GM19043 (cell line): ENCODE measurements around the gene CHERP.
"Not testable (repeated sequence)": the region's sequence is repeated elsewhere in the genome, so short reads cannot be mapped to it uniquely, and the experiment has no call there.

Experiments
- ATAC-seq: cut with Tn5 transposase; IDR thresholded peaks from one replicate; pipeline ENCODE4 v1.9.1; 2021; ENCODE audit warnings: low read depth; ENCODE audit not compliant: unreplicated experiment

CHERP gene

DNA sequence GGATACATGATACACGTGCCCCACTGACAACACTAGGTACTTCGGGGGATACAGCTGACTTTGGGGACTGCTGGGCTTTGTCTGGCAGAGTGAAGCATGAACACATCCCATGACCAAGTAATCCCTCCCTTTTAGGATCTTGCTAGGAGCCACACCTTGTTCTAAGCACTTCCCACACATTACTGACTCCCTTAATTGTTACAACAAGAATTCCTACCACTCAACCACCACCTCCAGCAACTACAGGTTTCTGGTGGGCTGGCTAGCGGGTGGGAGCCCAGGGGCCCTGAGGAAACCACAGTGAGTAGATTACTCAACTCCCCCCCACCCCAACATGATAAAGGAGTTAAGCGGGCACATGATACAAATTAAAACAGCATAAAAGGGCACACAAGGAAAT is 37.1 kb upstream of the CHERP start:
- ATAC-seq, result no peak

DNA sequence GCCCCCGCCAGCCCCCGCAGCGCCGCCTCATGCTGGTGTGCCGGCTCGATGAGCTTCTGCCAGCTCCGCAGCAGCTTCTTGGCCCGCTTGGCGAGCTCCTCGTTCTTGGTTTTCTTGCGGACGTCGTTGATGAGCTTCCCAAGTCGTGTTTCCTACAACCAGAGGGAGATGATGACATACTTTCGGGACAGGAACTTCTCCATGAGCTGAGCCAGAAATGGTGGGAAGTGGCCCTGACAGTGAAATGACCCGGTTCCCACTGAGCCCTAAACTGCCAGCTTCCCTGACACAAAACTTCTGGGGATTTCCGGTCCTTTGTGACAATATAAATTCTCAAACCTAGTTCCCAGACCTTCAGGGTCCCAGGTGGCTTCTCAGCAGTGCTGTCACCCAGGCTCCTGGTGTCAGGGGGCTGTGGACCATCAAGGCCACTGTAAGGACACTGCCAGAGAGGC is 35.3 kb upstream of the CHERP start:
- ATAC-seq, result no peak

DNA sequence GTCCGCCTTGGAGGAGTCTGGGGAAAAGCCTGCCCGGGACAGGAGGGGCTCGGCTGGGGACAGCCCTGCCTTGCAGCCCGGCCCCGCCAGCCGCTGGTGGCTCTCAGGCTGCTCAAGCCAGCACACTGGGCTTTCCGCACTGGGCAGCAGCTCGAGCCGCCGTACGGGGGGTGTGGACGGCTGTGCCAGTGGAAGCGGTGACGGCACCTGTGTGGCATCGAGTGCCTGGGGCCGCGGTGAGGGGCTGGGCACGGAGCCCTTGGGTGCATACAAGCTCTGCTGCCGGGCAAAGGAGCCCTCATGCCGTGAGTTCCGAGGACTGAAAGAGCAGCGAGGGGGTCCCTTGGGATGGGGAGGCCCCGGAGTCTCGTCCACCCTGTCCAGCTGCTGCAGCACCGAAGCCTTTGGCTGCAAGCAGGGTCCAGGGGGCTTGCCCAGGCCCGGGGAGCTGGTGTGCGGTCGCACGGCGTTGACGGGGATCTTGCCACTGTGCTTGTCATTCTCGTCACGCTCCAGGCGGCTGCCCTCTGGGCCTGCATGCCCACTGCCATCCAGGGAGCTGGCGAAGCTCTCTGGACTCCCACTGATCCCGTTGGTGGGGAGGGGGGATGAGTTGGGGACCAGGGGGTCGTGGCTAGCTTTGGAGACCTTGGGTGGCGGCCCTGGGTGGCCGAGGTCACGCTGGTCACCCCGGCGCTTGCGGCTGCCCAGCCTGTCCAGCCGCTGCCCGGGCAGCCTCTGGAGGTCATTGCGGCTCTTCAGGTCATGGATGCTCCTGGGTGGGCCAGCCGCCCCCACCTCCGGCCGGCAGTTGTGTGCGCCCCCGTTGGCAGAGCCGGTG is 34.7 kb upstream of the CHERP start:
- ATAC-seq, result no peak

DNA sequence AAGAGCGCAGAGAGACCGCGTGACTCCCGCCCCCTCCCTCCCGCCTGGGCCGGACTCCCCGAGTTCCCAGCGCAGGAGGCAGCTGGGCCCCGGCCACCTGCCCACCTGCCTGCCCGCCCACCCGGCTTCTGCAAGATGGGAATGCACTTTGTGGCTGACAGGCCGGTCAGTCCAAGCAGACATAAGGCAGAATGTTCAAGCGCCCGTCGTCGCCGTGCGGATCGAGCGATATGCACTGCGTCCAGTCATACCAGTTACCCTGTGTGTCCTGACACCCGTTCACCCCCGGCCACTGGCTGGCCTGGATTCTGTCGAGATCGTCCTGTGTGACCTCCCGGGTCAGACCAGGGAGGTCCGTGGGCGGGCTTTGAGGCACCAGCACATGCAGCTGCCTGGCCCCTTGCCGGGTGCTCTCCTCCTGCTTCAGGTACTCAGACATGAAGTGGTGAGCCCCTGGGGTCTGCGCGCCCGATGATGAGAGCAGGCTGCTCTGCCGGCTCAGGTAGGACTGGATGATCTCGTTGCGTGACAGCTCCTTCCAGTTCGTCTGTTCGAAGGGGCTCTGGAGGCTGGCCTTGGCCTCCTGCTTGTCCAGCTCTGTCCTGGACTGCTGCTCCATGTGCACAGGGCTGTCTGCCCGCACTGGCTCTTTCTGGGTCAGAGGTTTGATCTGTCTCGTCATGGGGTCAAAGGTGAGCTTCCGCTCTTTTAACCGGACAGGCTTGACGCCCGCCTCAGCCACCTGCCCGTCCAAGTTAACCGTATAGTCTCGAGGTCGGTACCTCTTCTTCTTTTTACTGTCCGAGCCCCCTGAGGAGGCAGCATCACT is 33.8 kb upstream of the CHERP start:
- no peak for ATAC-seq

- ATAC-seq, result no peak
Observed at GRCh38 chr19:16575282-16575681, 33.0 kb upstream of the CHERP start.

- ATAC-seq, result no peak
Observed at GRCh38 chr19:16573925-16574324, 31.7 kb upstream of the CHERP start.

DNA sequence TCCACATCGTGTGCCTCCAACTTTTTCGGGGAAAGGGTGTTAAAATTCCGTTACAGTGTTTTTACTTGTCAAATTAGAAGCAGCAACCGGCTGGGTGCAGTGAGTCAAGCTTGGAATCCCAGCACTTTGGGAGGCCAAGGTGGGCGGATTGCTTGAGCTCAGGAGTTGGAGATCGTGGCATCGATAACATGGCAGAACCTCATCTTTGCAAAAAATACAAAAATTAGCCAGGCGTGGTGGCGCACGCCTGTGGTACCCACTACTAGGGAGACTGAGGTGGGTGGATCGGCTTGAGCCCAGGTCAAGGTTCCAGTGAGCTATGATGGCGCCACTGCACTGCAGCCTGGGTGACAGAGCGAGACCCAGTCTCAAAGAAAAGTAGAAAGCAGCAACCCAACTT is 31.1 kb upstream of the CHERP start:
- no peak for ATAC-seq

DNA sequence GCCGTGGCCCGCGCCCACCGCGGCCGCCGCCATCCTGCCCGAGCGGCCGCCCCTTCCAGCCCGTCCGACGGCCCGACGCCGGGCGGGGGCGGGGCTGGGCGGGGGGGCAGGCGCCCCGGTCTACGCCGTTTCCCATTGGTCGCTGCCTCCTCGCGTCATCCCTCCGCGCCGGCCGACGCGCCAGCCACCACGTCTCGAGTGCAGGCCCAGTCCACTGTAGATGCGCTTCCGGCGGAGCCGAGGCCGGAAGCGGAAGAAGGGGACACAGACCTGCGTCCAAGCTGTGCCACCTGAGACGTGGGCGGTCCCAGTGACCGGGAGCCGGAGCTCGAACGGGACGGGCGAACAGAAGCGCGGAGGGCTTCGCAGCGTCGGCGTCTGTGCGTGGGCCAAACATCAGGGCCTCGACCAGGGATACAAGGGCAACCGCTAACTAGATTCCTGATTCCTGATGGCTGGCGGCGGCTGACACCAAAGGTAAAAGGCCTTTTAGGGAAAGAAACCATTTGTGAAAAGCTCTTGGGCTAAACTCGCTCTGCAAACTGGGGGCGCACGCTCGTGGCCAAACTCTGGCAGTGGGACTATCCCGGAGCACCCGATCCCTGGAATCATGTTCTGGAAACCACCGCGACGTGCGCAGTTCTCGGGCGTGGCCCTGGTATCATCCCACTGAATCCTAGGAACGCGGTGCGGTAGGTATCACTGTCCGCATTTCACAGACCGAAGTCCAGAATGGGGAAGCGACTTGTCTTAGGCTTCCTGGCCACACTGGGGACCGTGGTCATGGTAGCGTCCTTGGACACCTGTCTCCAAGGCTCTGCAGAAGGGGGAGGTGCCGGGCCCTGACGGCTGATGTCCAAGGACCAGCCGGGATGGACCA is 30.3 kb upstream of the CHERP start, which contains the start of gene SLC35E1:
Gene SLC35E1 (minus strand): TSS at position 84 of the 880 bp plus-strand sequence. CDS start 51 bp downstream, at position 33.
- ATAC-seq, result peak; percentile 80

- peak; percentile 9 for ATAC-seq
Observed at GRCh38 chr19:16571822-16572331, 29.6 kb upstream of the CHERP start.

GRCh38 chr19:16571283-16571682 is 29.0 kb upstream of the CHERP start:
- ATAC-seq, result no peak

DNA sequence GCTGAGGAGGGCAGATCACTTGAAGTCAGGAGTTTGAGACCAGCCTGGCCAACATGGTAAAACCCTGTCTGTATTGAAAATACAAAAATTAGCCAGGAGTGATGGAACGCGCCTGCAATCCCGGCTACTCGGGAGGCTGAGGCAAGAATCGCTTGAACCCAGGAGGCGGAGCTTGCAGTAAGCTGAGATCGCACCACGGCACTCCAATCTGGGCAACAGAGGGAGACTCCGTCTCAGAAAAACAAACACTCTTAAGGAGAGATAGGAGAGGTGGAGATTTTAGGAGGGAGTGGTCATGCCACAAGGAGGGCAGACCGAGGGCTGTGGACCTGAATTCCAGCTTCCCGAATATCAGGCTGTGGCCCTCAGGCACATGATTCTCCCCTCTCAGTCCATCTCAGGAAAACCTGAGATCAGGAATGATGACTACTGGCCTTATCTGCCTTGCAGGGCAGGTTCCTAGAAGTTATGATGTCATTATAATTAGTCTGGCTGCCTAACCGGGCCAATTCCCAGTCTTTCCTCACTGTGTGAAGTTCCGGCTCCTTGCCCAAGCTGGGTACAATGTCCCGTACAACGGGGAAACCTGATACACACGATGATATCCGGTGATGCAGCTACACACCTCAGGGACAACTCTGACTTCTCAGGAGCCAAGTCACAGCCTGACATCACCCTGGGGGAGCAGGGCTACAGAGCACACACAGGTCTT is 27.5 kb upstream of the CHERP start:
- ATAC-seq, result no peak

DNA sequence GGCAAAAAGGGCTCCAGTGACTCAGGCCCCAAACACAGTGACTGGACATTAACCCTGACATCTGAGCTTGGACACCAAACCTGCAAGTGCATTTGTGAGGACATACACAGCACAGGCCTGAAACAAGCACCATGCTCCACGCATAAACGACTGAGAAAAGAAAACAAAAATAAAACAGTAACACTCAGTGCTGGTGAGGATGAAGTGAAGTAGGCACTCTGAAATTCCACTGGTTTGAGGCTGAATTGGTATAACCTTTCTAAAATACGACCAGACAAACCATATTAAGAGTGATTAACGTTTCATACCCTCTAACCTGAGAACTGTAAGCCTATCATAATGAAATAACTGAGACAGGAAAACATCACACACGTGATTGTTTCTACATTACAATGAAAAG is 24.5 kb upstream of the CHERP start:
- ATAC-seq, result no peak

- ATAC-seq, result no peak
Observed at GRCh38 chr19:16566161-16566560, 23.9 kb upstream of the CHERP start.

DNA sequence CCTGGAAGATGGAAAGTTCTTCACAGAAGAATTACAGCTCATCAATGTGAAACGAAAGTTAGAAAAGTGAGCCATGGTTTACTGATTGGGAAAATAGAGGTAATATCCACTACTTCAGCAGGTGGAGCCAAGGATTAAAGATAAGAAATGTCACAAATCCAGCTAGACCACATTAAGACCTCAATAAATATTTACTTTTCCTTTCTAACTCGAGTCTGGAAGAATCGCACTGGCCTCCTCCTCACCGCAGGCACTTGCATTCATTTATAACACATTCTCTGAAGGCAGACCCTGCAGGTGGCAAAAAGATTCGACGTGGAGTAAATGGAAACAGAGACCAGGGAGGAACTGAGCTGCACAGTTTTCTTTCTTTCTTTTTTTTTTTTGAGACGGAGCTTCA is 22.6 kb upstream of the CHERP start:
- ATAC-seq, result no peak

DNA sequence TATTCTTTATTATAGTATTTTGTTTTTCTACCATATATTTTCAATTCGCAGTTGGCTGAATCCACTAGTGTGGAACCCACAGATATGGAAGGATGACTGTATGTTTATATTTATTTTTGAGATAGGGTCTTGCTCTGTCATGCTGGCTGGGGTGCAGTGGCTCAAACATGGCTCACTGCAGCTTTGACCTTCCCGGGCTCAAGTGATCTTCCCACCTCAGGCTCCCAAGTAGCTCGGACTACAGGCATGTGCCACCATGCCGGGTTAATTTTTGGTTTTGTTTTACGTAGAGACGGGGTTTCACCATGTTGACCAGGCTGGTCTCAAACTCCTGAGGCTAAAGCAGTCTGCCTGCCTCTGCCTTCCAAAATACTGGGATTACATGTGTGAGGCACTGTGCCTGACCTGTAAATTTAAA is 20.4 kb upstream of the CHERP start:
- no peak for ATAC-seq

- ATAC-seq, result no peak
Observed at GRCh38 chr19:16561382-16561781, 19.1 kb upstream of the CHERP start.

DNA sequence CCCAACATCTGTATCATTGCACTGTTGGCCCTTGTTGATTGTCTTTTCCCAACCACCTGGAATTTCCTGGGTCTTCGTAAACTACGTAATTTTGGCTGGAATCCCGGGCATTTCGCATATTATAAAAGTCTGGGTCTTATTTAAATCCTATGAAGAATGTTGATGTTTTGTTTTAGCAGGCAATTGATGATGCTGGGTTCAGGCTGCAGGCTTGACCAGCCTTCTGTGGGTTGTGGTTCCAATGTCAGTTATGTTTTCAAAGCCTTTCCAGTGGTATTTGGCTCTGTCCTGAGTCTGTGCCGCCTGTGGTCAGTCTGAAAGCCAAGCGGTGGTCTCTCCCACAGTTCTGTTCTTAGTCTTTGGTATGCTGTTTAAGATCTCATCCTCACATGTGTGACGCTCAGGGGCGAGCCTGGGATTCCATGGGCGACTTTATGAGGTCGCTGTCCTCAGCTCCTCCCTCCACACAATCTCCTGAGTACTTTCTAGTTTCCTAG is 17.6 kb upstream of the CHERP start:
- ATAC-seq, result no peak

- ATAC-seq, result no peak
Observed at GRCh38 chr19:16554776-16555175, 12.5 kb upstream of the CHERP start.

GRCh38 chr19:16551902-16552301 is 9.7 kb upstream of the CHERP start:
- not testable (repeated sequence) for ATAC-seq

- no peak for ATAC-seq
Observed at GRCh38 chr19:16548956-16549355, 6.7 kb upstream of the CHERP start.
